Heart left ventricle (tissue), 16 donors: ENCODE data around the gene PRIMA1. TPM values are rescaled to one million over a fixed set of nuclear protein-coding genes. Genes with fewer than 3 reads are reported as not detected.
A peak's percentile ranks its signal among the peaks of the same experiment; 100 is the strongest.

ENCODE experiments used
- ATAC-seq, 4 donors: fragments of 200-7000 bp; cut with Tn5 transposase; one replicate each; pipeline ENCODE4 v1.9.1; 2020 to 2022; ENCODE audit warnings: moderate library complexity in 4 of 4, mild to moderate bottlenecking in 3 of 4, moderate number of reproducible peaks in 1 of 4
- DNase-seq, 5 donors: peaks; one replicate each; pipeline ENCODE4 v3.0.0-alpha.2; 2020
- H3K27ac ChIP-seq, 12 donors: fragments of 200-600 bp; sonication (generic) in 4 of 12; one replicate each; pipeline versions ENCODE4 v1.5.0 to v1.8.0; 2016 to 2022; ENCODE audit warnings: mild to moderate bottlenecking in 2 of 12
- H3K27me3 ChIP-seq, 9 donors: fragments of 200-600 bp; sonication (generic) in 2 of 9; one replicate each; pipeline versions ENCODE4 v1.5.1 to v1.8.0; 2016 to 2022; ENCODE audit warnings: mild to moderate bottlenecking in 3 of 9
- H3K36me3 ChIP-seq, 9 donors: fragments of 200-600 bp; sonication (generic) in 2 of 9; one replicate each; pipeline versions ENCODE4 v1.5.0 to v1.8.0; 2018 to 2022; ENCODE audit warnings: mild to moderate bottlenecking in 2 of 9
- H3K4me1 ChIP-seq, 12 donors: fragments of 200-600 bp; sonication (generic) in 4 of 12; one replicate each; pipeline versions ENCODE4 v1.5.0 to v1.8.0; 2016 to 2022; ENCODE audit warnings: mild to moderate bottlenecking in 3 of 12
- H3K4me3 ChIP-seq, 12 donors: fragments of 200-600 bp; sonication (generic) in 4 of 12; one replicate each; pipeline versions ENCODE4 v1.5.0 to v1.8.0; 2017 to 2022; ENCODE audit warnings: mild to moderate bottlenecking in 9 of 12, moderate library complexity in 4 of 12
- H3K9me3 ChIP-seq, 12 donors: fragments of 200-600 bp; sonication (generic) in 4 of 12; one replicate each; pipeline versions ENCODE4 v1.5.0 to v1.8.0; 2016 to 2022; ENCODE audit warnings: mild to moderate bottlenecking in 1 of 12
- POLR2A ChIP-seq, 2 donors: fragments of 450-650 bp; IDR thresholded peaks; one replicate each; pipeline ENCODE4 v1.6.1; 2017; ENCODE audit warnings: antibody characterized with exemption in 2 of 2, mild to moderate bottlenecking in 2 of 2, moderate library complexity in 2 of 2
- WGBS, 4 donors: extraction: QIAGEN DNeasy Blood & Tissue Kit in 2 of 4; methylation state at CpG; one replicate each; pipeline versions ENCODE4 v1.1.5 to v1.1.7; 2013 to 2018; 5-methylcytosine and 5-hydroxymethylcytosine counted together
- intact Hi-C, 10 donors: fragments of 100-400 bp; cut with DNase I; formaldehyde crosslinking; loops; one replicate each; pipeline versions ENCODE4 v1.11.1 to v1.14.2; 2022
- polyA plus RNA-seq, 2 donors: library from polyadenylated mRNA; stranded (reverse); fragments of 200-250 nt; gene quantifications; one replicate each; pipeline ENCODE4 v1.2.3, GENCODE V29; 2013
- total RNA-seq, 9 donors: library from RNA; depleted of rRNA in 2 of 9; stranded (reverse); fragments of >200 nt in 2 of 9; fragmentation: NEBNext Ultra II Directional in 3 of 9; extraction: Animal tissue kit (Norgen Biotek cat#: 25700) in 3 of 9; gene quantifications; one replicate each; pipeline versions ENCODE4 v1.1.0 to v1.2.4, GENCODE V29; 2016 to 2023
- TF ChIP-seq, protein P1 (sequence below), 12 donors: fragments of 200-600 bp; sonication (generic) in 4 of 12; IDR thresholded peaks; one replicate each; pipeline versions ENCODE4 v1.5.0 to v1.8.0; 2018 to 2022; ENCODE audit warnings: antibody characterized with exemption in 12 of 12, mild to moderate bottlenecking in 5 of 12
- donor health status: ischemic (EF 13 %, LVEDD 7.1; RV severe dilation, severe dysfunction).
- donor health status: healthy with polysubstance abuse.
- donor health status: DM: no; HTN: yes; CAD: no.
- donor health status: DM: no; HTN: no; CAD: no.
- donor health status: ischemic (EF 25% LVEDD 6.9; RV normal size, moderate dysfunction).
- donor health status: ischemic (EF 25% LVEDD 5.7; RV mildly dilated, moderate dysfunction).
- donor health status: healthy.
- donor health status: DM: yes; HTN: yes; CAD: no.
- donor health status: ischemic (EF 35%, LVEDD 5.7; RV mildly dilated, moderate dysfunction).
- donor health status: nonischemic (EF 11% LVEDD 7.7; RV severe dilation, severe dysfunction).
- donor health status: DM: yes; HTN: yes; CAD: no.
- donor health status: PGD.
- donor health status: ischemic (EF 29% LVEDD 5.4; RV normal size, mild dysfunction).
- donor health status: nonischemic (EF 23%, LVEDD 6.1; RV moderate dilation, normal function).

Gene PRIMA1
- total and polyA plus RNA-seq, 11 donors = 1.4 to 27.5 (median 5.0) TPM

DNA sequence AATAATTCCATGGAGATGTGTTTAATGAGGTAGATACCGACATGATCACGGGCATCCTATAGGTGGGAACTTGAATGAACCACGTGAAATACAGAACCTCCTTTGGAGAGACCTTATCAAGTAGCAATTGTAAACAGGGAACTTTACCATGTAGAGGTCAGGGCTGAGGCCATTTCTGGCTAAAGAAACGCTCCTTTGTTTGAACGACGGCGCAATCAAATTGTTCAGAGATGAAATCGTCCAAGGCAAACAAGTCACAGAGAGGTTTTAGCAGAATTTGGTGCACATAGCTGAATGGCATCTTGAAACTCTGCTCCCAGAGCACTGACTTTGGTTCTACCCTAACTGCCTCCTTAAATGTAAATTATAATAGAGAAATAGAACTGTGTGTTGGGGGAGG, 9.8 kb downstream of the PRIMA1 start:
- Histone ChIP-seq H3K4me3 (no peak overlapping the region), H3K27ac (no peak overlapping the region), H3K27me3 (no peaks in the 10 kb centered on the region), H3K36me3 (no peaks in the 10 kb centered on the region), H3K9me3 (no peaks in the 10 kb centered on the region), H3K4me1 (no peaks in the 10 kb centered on the region)
- intact Hi-C loops = no loop called here
- ATAC-seq (no peak), DNase-seq (no peak)
- WGBS, 4 donors = 68 to 78% (median 72%) methylated on average over 8 of the region's 8 CpGs
- TF ChIP-seq POLR2A (IDR thresholded peaks at IDR 0.05) = no peak
- TF ChIP-seq, protein P1, sequence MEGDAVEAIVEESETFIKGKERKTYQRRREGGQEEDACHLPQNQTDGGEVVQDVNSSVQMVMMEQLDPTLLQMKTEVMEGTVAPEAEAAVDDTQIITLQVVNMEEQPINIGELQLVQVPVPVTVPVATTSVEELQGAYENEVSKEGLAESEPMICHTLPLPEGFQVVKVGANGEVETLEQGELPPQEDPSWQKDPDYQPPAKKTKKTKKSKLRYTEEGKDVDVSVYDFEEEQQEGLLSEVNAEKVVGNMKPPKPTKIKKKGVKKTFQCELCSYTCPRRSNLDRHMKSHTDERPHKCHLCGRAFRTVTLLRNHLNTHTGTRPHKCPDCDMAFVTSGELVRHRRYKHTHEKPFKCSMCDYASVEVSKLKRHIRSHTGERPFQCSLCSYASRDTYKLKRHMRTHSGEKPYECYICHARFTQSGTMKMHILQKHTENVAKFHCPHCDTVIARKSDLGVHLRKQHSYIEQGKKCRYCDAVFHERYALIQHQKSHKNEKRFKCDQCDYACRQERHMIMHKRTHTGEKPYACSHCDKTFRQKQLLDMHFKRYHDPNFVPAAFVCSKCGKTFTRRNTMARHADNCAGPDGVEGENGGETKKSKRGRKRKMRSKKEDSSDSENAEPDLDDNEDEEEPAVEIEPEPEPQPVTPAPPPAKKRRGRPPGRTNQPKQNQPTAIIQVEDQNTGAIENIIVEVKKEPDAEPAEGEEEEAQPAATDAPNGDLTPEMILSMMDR (IDR thresholded peaks at IDR 0.05) = no peak

DNA sequence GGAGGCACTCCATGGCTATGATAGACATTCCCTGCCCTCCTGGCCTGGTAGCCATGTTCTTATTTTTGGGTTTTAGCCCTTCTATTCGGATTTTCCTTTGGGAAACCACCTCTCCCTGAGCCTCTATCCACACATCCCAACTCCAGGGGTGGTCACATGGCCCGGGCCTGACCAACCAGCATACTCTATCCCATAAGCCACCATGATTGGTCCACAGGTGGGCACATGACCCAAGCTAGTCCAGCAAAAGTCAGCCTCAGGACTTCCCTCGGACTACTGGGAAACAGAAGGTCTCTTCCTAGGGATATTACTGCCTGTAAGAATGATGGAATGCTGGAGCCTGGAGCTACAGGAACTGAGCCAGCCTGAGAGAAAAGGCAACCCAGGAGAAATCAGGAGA, 12.5 kb downstream of the PRIMA1 start:
- H3K4me3 ChIP-seq = no peak overlapping the region
- intact Hi-C loops = no loop called here
- peak overlapping the region in 1 of 12 donors; percentile 25 for H3K27ac ChIP-seq
- H3K4me1 ChIP-seq = peaks cover 0 to 11% (median 0%) of the 10 kb centered on the region in 12 donors
- no peak for DNase-seq
- 73 to 86% (median 77%) methylated on average over 3 of the region's 3 CpGs for WGBS, 4 donors
- no peaks in the 10 kb centered on the region for H3K36me3 ChIP-seq
- no peak for TF ChIP-seq POLR2A (IDR thresholded peaks at IDR 0.05)
- TF ChIP-seq, protein P1 (IDR thresholded peaks at IDR 0.05) = no peak
- no peaks in the 10 kb centered on the region for H3K27me3 ChIP-seq
- no peaks in the 10 kb centered on the region for H3K9me3 ChIP-seq
- ATAC-seq = no peak

DNA sequence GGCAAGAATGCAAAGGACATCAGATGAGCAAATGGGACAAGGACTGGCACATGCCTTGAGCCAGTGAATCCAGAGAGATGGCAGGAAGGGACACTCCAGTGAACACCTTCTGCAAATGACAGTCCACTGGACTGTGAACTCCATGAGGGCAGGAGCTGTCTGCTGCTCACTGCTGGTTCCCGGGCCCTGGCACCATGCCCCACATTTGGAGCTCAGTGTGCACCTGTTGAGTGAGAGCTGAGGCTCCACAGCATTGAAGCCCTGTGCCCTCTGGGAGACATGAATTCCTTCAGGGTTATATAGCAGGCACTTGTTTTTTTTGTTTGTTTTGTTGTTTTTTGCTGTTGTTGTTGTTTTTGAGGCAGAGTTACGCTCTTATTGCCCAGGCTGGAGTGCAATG, 13.1 kb downstream of the PRIMA1 start:
- Histone ChIP-seq H3K27ac (no peak overlapping the region), H3K36me3 (no peaks in the 10 kb centered on the region)
- intact Hi-C loops = no loop called here

DNA sequence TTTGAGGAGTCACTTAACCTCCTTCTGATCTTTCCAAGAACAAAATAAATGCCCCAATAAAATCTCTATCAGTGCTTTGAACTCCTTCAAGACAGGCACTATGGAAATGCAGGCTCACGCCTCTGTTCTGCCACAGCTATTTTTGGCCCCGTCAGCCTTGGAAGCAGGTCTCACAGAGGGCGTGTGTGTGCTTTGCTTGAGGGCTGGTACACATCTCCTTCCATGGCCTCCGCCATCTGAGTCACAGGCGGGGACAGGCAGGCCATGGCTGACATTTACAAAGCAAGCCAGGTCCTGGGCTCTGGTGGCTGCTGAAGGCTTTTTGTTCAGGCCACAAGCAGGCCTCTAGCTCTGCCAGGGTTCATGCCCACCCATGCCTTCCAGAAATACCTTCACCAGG, 16.0 kb downstream of the PRIMA1 start:
- no peaks in the 10 kb centered on the region for H3K27me3 ChIP-seq
- peak overlapping the region in 9 of 12 donors; percentile 10 to 77 (median 43) for H3K27ac ChIP-seq
- no peak overlapping the region for H3K4me3 ChIP-seq
- 38 to 52% (median 44%) methylated on average over 5 of the region's 5 CpGs for WGBS, 4 donors
- TF ChIP-seq POLR2A (IDR thresholded peaks at IDR 0.05) = no peak
- TF ChIP-seq, protein P1 (IDR thresholded peaks at IDR 0.05) = no peak
- H3K4me1 ChIP-seq = peaks cover 0 to 11% (median 0%) of the 10 kb centered on the region in 12 donors
- H3K9me3 ChIP-seq = no peaks in the 10 kb centered on the region
- no peaks in the 10 kb centered on the region for H3K36me3 ChIP-seq
- DNase-seq (peak in 3 of 5 donors; percentile 25 to 79 (median 59)), ATAC-seq (peak; percentile 77 to 96 (median 85))
- intact Hi-C loops = no loop called here

More for the DNA sequence above, 13.1 kb downstream of the PRIMA1 start:
- Histone ChIP-seq H3K27me3 (no peaks in the 10 kb centered on the region), H3K9me3 (no peaks in the 10 kb centered on the region), H3K4me1 (peaks cover 0 to 11% (median 0%) of the 10 kb centered on the region in 12 donors), H3K4me3 (no peak overlapping the region)
- WGBS, 4 donors = 80 to 91% (median 86%) methylated on average over 2 of the region's 2 CpGs
- no peak for DNase-seq
- ATAC-seq = no peak
- TF ChIP-seq, protein P1 (IDR thresholded peaks at IDR 0.05) = no peak
- TF ChIP-seq POLR2A (IDR thresholded peaks at IDR 0.05) = no peak
